ENCODE results near the gene AFF1.

Gene AFF1

DNA sequence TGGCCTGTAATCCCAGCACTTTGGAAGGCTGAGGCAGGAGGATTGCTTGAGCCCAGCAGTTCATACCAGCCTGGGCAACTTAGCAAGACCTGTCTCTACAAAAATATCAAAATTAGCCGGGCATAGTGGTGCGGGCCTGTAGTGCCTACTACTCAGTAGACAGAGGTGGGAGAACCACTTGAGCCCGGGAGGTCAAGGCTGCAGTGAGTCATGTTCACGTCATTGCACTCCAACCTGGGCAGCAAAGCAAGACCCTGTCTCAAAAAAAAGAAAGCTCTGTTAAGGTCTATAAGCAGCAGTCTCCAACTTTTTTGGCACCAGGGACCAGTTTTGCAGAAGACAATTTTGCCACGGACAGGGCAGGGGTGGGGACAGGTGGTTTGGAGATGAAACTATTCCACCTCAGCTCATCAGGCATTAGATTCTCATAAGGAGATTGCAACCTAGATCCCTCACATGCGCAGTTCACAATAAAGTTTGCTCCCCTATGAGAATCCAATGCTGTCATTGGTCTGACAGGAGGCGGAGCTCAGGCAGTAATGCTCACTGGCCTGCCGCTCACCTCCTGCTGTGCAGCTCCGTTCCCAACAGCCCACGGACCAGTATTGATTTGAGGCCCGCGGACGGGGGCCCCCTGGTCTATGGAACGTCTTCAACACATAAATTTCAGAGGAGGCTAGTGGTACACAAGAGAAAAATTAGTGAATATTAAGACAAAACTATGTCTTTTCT lies 217.7 kb downstream of the AFF1 start:
- DNase-seq (ENCODE audit: low read depth) = no peak

DNA sequence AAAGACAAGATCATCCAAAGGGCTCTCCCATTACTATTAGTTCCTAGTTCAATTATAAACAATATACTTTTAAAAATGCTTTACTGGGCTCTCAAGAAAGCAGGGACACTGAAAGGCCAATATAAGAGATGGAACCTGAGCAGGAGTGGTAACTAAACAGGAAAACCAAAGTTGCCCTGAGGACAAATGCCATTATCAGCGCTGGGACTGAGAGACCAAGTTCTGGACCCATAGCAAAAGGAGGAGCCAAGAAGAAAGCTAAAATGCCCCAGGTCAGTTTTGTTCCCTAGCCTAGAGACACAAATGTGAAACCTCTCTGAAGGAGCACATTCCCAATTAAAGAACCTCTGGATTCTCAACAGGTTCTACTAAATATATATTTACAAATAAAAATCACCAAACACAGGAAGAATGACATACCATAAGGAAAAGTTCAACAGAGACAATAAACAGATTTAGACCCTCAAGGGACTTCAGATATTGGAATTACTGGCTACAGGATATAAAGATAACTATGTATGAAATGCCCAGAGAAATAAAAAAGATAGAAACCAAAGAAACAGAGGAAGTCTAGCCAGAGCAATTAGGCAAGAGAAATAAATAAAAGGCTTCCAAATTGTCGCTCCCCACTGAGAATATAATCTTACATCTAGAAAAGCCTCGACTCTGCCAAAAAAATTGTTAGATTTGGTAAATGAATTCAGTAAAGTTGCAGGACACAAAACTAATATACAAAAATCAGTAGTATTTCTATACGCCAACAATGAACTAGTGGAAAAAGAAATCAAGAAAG lies 218.5 kb downstream of the AFF1 start:
- DNase-seq (ENCODE audit: low read depth) = no peak

GRCh38 chr4:87165892-87166291 lies 231.1 kb downstream of the AFF1 start:
- no peak for DNase-seq (ENCODE audit: low read depth)

DNA sequence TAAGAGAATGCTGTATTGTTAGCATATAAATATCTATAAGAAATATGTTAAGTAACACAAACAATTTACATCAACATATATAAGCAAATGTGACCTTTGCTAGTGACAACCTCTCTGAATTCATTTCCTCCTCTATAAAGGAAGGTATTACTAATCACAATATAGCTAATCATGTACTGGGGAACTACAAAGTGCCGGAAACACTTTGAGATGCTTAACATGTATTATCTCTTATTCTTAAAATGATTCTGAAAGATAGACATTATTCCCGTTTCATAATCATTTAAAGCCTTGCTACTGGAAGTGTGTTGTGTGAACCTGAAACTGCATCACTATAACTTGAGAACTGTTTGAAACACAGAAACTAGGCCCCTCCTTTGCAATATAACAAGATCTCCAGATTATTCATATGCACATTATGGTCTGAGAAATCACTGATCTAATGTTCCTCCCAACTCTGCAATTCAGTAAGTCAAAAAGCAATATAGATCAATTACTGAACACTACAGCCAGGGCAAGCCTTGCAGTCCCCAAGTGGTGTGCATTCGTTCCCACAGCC lies 231.6 kb downstream of the AFF1 start:
- DNase-seq (ENCODE audit: low read depth) = no peak

GRCh38 chr4:87171944-87172343 lies 237.1 kb downstream of the AFF1 start:
- DNase-seq (ENCODE audit: low read depth) = no peak

DNA sequence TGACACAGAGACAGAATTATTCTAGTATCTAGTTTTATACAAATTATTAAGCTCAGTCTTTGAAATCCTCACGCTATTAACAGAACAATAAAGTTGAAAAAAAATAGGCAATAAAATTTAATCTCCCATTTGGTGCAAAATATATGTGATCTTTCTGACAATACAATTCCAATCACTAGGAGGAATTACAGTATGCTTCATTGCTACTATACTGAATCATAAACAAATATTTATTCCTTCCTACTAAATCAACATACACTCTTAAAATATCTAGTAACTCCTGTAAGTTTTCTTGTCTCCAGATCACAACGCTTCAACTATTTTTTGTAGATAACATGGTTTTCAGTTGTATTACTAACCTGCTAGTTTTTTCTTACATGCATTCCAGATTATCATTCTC lies 239.9 kb downstream of the AFF1 start:
- no peak for DNase-seq (ENCODE audit: low read depth)

DNA sequence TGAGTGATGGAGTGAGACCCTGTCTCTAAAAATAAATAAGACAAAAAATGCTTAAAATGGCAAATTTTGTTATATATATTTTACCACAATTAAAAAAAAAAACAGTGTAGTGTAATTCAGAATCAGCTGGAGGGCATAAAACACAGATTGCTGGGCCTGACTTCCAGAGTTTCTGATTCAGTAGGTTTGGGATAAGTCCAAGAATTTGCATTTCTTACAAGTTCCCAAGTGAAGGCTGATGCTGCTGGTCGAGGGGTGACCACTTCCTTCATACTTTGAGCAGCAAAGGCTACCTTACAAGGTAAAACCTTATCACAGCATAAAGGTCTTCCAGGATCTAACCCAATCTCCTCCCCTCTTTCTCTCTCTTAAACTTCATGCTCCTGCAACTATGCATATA lies 244.9 kb downstream of the AFF1 start:
- DNase-seq (ENCODE audit: low read depth) = no peak

DNA sequence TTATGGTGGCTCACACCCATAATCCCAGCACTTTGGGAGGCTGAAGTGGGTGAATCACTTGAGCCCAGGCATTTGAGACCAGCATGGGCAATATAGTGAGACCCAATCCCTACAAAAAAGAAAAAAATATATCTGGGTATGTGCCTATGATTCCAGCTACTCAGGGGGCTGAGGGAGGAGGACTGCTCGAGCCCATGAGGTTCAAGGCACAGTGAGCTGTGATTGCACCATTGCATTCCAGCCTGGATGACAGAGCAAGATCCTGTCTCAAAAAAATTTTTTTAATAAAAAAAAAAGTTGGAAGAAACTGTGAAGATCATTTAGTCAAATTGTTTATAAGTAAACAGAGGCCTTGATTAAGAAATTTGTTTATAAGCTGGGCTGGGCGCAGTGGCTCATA lies 246.0 kb downstream of the AFF1 start:
- no peak for DNase-seq (ENCODE audit: low read depth)

GRCh38 chr4:87185146-87185870 lies 250.5 kb downstream of the AFF1 start:
- no peak for DNase-seq (ENCODE audit: low read depth)

DNA sequence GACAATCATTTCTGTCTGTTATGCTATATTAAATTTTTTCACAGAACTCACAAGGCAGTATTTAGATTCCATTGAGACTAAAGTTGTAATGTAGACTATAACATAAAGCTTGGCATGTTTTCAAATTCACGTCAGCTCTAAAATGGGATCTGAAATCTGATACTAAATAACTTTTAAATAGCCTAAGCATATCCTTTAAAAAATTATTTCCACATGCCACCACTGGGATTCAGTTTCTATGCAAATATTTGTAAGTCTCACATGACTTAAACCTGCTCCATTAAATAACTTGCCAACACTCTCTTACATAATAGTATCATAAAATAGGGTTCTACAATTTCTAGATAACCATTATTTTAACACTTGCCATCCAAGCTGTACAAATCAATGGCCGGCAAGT lies 253.2 kb downstream of the AFF1 start:
- no peak for DNase-seq (ENCODE audit: low read depth)

DNA sequence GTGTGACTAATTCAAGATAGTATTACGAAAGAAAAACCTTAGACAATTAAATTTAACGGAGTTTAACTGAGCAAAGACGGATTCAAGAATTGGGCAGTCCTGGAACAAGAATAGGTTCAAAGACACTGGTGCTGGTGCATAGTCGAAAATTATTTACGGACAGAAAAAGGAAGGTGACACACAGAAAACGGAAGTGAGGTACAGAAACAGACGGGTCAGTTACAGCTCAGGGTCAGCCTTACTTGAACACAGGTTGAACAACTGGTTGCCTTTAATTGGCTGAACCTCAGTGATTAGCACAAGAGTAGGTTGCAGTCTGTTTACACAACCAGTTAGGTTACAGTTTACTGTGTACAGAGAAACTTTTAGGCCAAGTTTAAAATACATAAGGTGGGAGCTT lies 254.1 kb downstream of the AFF1 start:
- DNase-seq (ENCODE audit: low read depth) = no peak

Data from stromal cell of bone marrow (primary cell).